A549 (cell line): Measurements from ENCODE around the gene ZNF502. TPM values are rescaled to one million over a fixed set of nuclear protein-coding genes. Genes with fewer than 3 reads are reported as not detected.
A peak's percentile ranks its signal among the peaks of the same experiment; 100 is the strongest.
"Not testable (repeated sequence)": the region's sequence is repeated elsewhere in the genome, so short reads cannot be mapped to it uniquely, and the experiment has no call there.

ENCODE experiments used
- ATAC-seq, 2 experiments: fragments of 200-7000 bp in 1 of 2; fragments of >200 bp in 1 of 2; cut with Nextera tagmentation in 1 of 2; cut with Tn5 transposase in 1 of 2; 3 replicates each; pipeline versions ENCODE4 v1.8.0 to v1.9.1; 2018 to 2020; ENCODE audit warnings: mild to moderate bottlenecking in 1 of 2, moderate library complexity in 1 of 2
- CTCF ChIA-PET: fragments of 300-600 bp; sonication (Branson Sonifier 250); formaldehyde crosslinking; extraction: SDS; loops from one replicate; lab custom pipeline; 2021; ENCODE audit warnings: antibody characterized with exemption, inconsistent platforms; lab: Yijun Ruan, JAX
- POLR2A ChIA-PET: fragments of 350-600 bp; formaldehyde crosslinking; extraction: SDS; loops from one replicate; lab custom pipeline; 2021; ENCODE audit warnings: antibody characterized with exemption, inconsistent platforms; lab: Yijun Ruan, JAX
- DNase-seq, 2 experiments: peaks; one replicate each; pipeline versions ENCODE4 v3.0.0 to v3.0.0-alpha.2; 2011 to 2016; ENCODE audit warnings: low read depth in 1 of 2, low spot score in 1 of 2
- FAIRE-seq: peaks from 2 replicates; lab custom pipeline; 2011; peaks lifted over from hg19 to GRCh38; lab: Jason Lieb, UNC
- H3K27ac ChIP-seq, 2 experiments: fragments of >200 bp; sonication (Bioruptor Twin); formaldehyde crosslinking; 3 replicates each; pipeline ENCODE4 v1.5.1; 2016 to 2017
- H3K4me1 ChIP-seq: fragments of >200 bp; sonication (Bioruptor Twin); formaldehyde crosslinking; 3 replicates; pipeline ENCODE4 v1.6.1; 2016
- H3K4me2 ChIP-seq: fragments of >200 bp; sonication (Bioruptor Twin); formaldehyde crosslinking; 3 replicates; pipeline ENCODE4 v1.6.1; 2016
- H3K4me3 ChIP-seq: fragments of >200 bp; sonication (Bioruptor Twin); formaldehyde crosslinking; 3 replicates; pipeline ENCODE4 v1.5.1; 2016
- H3K9me3 ChIP-seq: fragments of >200 bp; sonication (Bioruptor Twin); formaldehyde crosslinking; 3 replicates; pipeline ENCODE4 v1.6.1; 2016
- BHLHE40 ChIP-seq: IDR thresholded peaks from 2 replicates; pipeline ENCODE4 v1.6.1; 2012; ENCODE audit warnings: low read depth, low read length, inconsistent platforms
- CBX8 ChIP-seq: fragments of 200-600 bp; sonication (generic); IDR thresholded peaks from 2 replicates; pipeline ENCODE4 v1.6.1; 2016
- CEBPB ChIP-seq, 2 experiments: fragments of >200 bp in 1 of 2; sonication (Bioruptor Twin) in 1 of 2; formaldehyde crosslinking in 1 of 2; IDR thresholded peaks; 2 replicates each; pipeline ENCODE4 v1.6.1; 2012 to 2016
- CHD2 ChIP-seq: fragments of 150-350 bp; IDR thresholded peaks from 2 replicates; pipeline ENCODE4 v1.6.1; 2014; ENCODE audit warnings: low read length; ENCODE audit not compliant: partially characterized antibody
- EHMT2 ChIP-seq: fragments of 200-600 bp; sonication (generic); IDR thresholded peaks from 2 replicates; pipeline ENCODE4 v1.6.1; 2016; ENCODE audit warnings: antibody characterized with exemption, low read depth, mild to moderate bottlenecking, moderate library complexity
- EP300 ChIP-seq, 2 experiments: fragments of >200 bp; sonication (Bioruptor Twin); formaldehyde crosslinking; IDR thresholded peaks; 2 replicates in 1 of 2; 3 replicates in 1 of 2; pipeline ENCODE4 v1.6.1; 2016 to 2017
- ESRRA ChIP-seq: fragments of 150-350 bp; IDR thresholded peaks from 2 replicates; pipeline ENCODE4 v1.6.1; 2014; ENCODE audit warnings: mild to moderate bottlenecking, low read length, borderline replicate concordance
- FOSB ChIP-seq: fragments of 250-450 bp; sonication (Bioruptor Pico); IDR thresholded peaks from 2 replicates; pipeline ENCODE4 v1.5.0; 2020; ENCODE audit warnings: mild to moderate bottlenecking, moderate library complexity
- GATA3 ChIP-seq: IDR thresholded peaks from 2 replicates; pipeline ENCODE4 v1.6.1; 2012; ENCODE audit warnings: borderline replicate concordance
- HOXB5 ChIP-seq: fragments of 250-450 bp; sonication (Bioruptor Pico); IDR thresholded peaks from 2 replicates; pipeline ENCODE4 v1.5.0; 2020; ENCODE audit warnings: mild to moderate bottlenecking, moderate library complexity
- MAX ChIP-seq: IDR thresholded peaks from 2 replicates; pipeline ENCODE4 v1.6.1; 2012
- MAZ ChIP-seq: fragments of 150-350 bp; IDR thresholded peaks from 2 replicates; pipeline ENCODE4 v1.6.1; 2014; ENCODE audit warnings: antibody characterized with exemption, low read depth, low read length, borderline replicate concordance
- NFE2L2 ChIP-seq: fragments of 150-350 bp; conservative IDR thresholded peaks from 2 replicates; pipeline ENCODE4 v1.6.1; 2014; ENCODE audit warnings: low read length
- PBX3 ChIP-seq: IDR thresholded peaks from 2 replicates; pipeline ENCODE4 v1.6.1; 2012
- PHF8 ChIP-seq: fragments of 200-600 bp; sonication (generic); IDR thresholded peaks from 2 replicates; pipeline ENCODE4 v1.6.1; 2016; ENCODE audit warnings: low read depth, mild to moderate bottlenecking, antibody characterized with exemption, moderate library complexity, borderline replicate concordance
- RAD21 ChIP-seq, 2 experiments: fragments of >200 bp in 1 of 2; sonication (Bioruptor Twin) in 1 of 2; formaldehyde crosslinking in 1 of 2; IDR thresholded peaks in 1 of 2; conservative IDR thresholded peaks in 1 of 2; 2 replicates in 1 of 2; 3 replicates in 1 of 2; pipeline ENCODE4 v1.6.1; 2012 to 2018; ENCODE audit warnings: inconsistent platforms in 1 of 2
- RARB ChIP-seq: fragments of 250-450 bp; sonication (Bioruptor Pico); IDR thresholded peaks from 2 replicates; pipeline ENCODE4 v1.8.0; 2021; ENCODE audit warnings: mild to moderate bottlenecking, moderate library complexity
- SMC3 ChIP-seq: fragments of >200 bp; sonication (Bioruptor Twin); formaldehyde crosslinking; IDR thresholded peaks from 3 replicates; pipeline ENCODE4 v1.6.1; 2018; ENCODE audit warnings: inconsistent platforms
- ZC3H11A ChIP-seq: fragments of 450-650 bp; IDR thresholded peaks from 2 replicates; pipeline ENCODE4 v1.6.1; 2014; ENCODE audit warnings: antibody characterized with exemption, mild to moderate bottlenecking
- WGBS: methylation state at CpG from one replicate; pipeline ENCODE4 v1.1.6; 2017; ENCODE audit errors: missing lambda C conversion rate; 5-methylcytosine and 5-hydroxymethylcytosine counted together
- polyA minus RNA-seq: library from RNA; depleted of rRNA, polyadenylated mRNA; stranded (reverse); fragments of >200 nt; gene quantifications from 2 replicates; pipeline ENCODE4 v1.2.3, GENCODE V29; 2011; rRNA and poly(A)+ RNA removed
- polyA plus RNA-seq, 4 experiments: library from polyadenylated mRNA; depleted of rRNA in 3 of 4; stranded (reverse); fragments of >200 nt; fragmentation: RNase III in 1 of 4; extraction: RNeasy Plus Mini Kit Qiagen cat#74134 plus additional on column Dnase treatment in 1 of 4; gene quantifications; 2 replicates in 3 of 4; 3 replicates in 1 of 4; pipeline ENCODE4 v1.2.3, GENCODE V29; 2011 to 2017

The ZNF502 gene
- polyA plus RNA-seq (2011; rRNA removed) (3.3 TPM in 2 replicates), polyA plus RNA-seq (2017; fragmentation: RNase III; extraction: RNeasy Plus Mini Kit Qiagen cat#74134 plus additional on column Dnase treatment) (1.5 to 1.8 TPM (median 1.7 TPM) in 3 replicates), polyA minus RNA-seq (1.4 and 2.1 TPM in 2 replicates)
- 0.74 and 0.75 TPM in 2 replicates for polyA plus RNA-seq (2012; cell fraction: cytosol; rRNA removed)
- 0.70 and 0.75 TPM in 2 replicates for polyA plus RNA-seq (2012; cell fraction: nucleus; rRNA removed)

GRCh38 chr3:44712455-44713075 lies at the start of gene ZNF502:
TSS of gene ZNF502 (plus strand) at chr3:44712660. CDS start at chr3:44720262, 7,602 bp downstream.
- ChIA-PET POLR2A (interaction anchor here (0.6 to 2.2 kb wide), 7 partner anchors 35 to 324 kb away, joined by 3 to 8 read pairs (median 5); partner anchors contain the start of genes KIAA1143, KIF15, ZNF197 and ZNF35), CTCF (interaction anchor here (1.0 kb wide), 1 partner anchor 175 kb away, joined by 4 read pairs; no protein-coding TSS in a partner anchor)
- Histone ChIP-seq H3K4me3 (peak within 1 kb of the TSS; percentile 70), H3K4me2 (peak within 1 kb of the TSS; percentile 70), H3K9me3 (peaks cover 72% of the 10 kb centered on the region), H3K27ac (peak within 1 kb of the TSS; percentile 57 to 77; a peak in 5 of 6 replicates), H3K4me1 (no peaks in the 10 kb centered on the region)
- 3% methylated on average over 5 of the region's 36 CpGs for WGBS
- FAIRE-seq (no peak), DNase-seq (peak; percentile 51 to 89), ATAC-seq (peak; percentile 98 to 99)
- no peak for TF ChIP-seq BHLHE40
- TF ChIP-seq MAX = peak; percentile 82
- TF ChIP-seq GATA3 = peak; percentile 62; the same call in 1 of the 2 replicates
- TF ChIP-seq CBX8 = no peak
- TF ChIP-seq SMC3 = peak; percentile 24; the same call in 1 of the 3 replicates
- TF ChIP-seq ESRRA = no peak
- TF ChIP-seq RAD21 (conservative IDR thresholded peaks at IDR 0.05 in 1 of 2, IDR thresholded peaks at IDR 0.05 in 1 of 2) = 0 out of 5 replicates have a peak, but pooled peaks of 1 of the 2 experiments have one; percentile 6
- 0 out of 2 replicates have a peak, but pooled peaks have one; percentile 41 for TF ChIP-seq PHF8

GRCh38 chr3:44665173-44665572 lies 47.3 kb upstream of the ZNF502 start:
- POLR2A ChIA-PET = no interaction called here
- no peaks in the 10 kb centered on the region for H3K4me1 ChIP-seq
- no peak for ATAC-seq
- no peak for DNase-seq
- TF ChIP-seq CEBPB (IDR thresholded peaks at IDR 0.05) = no peak
- TF ChIP-seq FOSB (CRISPR knock-in tag) = no peak
- TF ChIP-seq EHMT2 = no peak
- no peak for TF ChIP-seq ZC3H11A
- TF ChIP-seq PBX3 = no peak
- TF ChIP-seq, all 56 proteins: peak for 0
- Histone ChIP-seq H3K4me2 (no peak overlapping the region), H3K4me3 (no peak overlapping the region), H3K27ac (no peak overlapping the region), H3K9me3 (peaks cover 25% of the 10 kb centered on the region)
- CTCF ChIA-PET = no interaction called here
- WGBS = 83% methylated on average over 3 of the region's 3 CpGs
- FAIRE-seq = no peak

GRCh38 chr3:44666346-44666745 lies 46.1 kb upstream of the ZNF502 start:
- CTCF ChIA-PET = no interaction called here
- FAIRE-seq = no peak
- 71% methylated on average over 4 of the region's 4 CpGs for WGBS

GRCh38 chr3:44669760-44670159 lies 42.7 kb upstream of the ZNF502 start:
- no peak overlapping the region for H3K4me3 ChIP-seq
- CTCF ChIA-PET = no interaction called here
- WGBS = 45% methylated on average over 5 of the region's 6 CpGs
- no peak for DNase-seq
- FAIRE-seq = no peak
- TF ChIP-seq NFE2L2 = no peak
- no peak for TF ChIP-seq RARB
- TF ChIP-seq, all 56 proteins: peak for 0
- Histone ChIP-seq H3K27ac (no peak overlapping the region), H3K4me1 (no peaks in the 10 kb centered on the region), H3K4me2 (no peak overlapping the region), H3K9me3 (peaks cover 2% of the 10 kb centered on the region; the same call in 1 of the 3 replicates)
- no peak for ATAC-seq
- POLR2A ChIA-PET = no interaction called here

More at GRCh38 chr3:44666346-44666745, 46.1 kb upstream of the ZNF502 start:
- no peak overlapping the region for H3K4me3 ChIP-seq
- H3K27ac ChIP-seq = no peak overlapping the region
- no peak for ATAC-seq
- POLR2A ChIA-PET = no interaction called here
- TF ChIP-seq CHD2 = no peak
- no peak for TF ChIP-seq EP300 (IDR thresholded peaks at IDR 0.05)
- TF ChIP-seq HOXB5 = no peak
- TF ChIP-seq MAZ = no peak
- TF ChIP-seq, all 56 proteins: peak for 0
- no peak for DNase-seq
- no peak overlapping the region for H3K4me2 ChIP-seq
- H3K4me1 ChIP-seq = no peaks in the 10 kb centered on the region
- H3K9me3 ChIP-seq = peaks cover 13% of the 10 kb centered on the region; the same call in 2 of the 3 replicates

- DNase-seq, POLR2A ChIA-PET, FAIRE-seq, H3K4me3 ChIP-seq, H3K4me2 ChIP-seq, H3K4me1 ChIP-seq, H3K27ac ChIP-seq, CTCF ChIA-PET, H3K9me3 ChIP-seq, ATAC-seq: not testable (repeated sequence)
- 48% methylated on average over 8 of the region's 8 CpGs for WGBS
Measured at GRCh38 chr3:44673466-44673865, 39.0 kb upstream of the ZNF502 start.
